A549 treated with Mapracorat at 1 μM for 4 hours (cell line): ENCODE measurements around the gene OTOR. TPM values are rescaled to one million over a fixed set of nuclear protein-coding genes. Genes with fewer than 3 reads are reported as not detected.

Experiments used
- total RNA-seq: library from RNA; stranded (reverse); fragments of 200-300 nt; extraction: Qiagen RNA extraction; gene quantifications from 5 replicates; pipeline ENCODE4 v1.2.3, GENCODE V29; 2022

The OTOR gene
- not detected in 5 replicates for total RNA-seq

GRCh38 chr20:16748308-16748900 is at the start of gene OTOR:
Gene OTOR (plus strand): TSS chr20:16748358. CDS start chr20:16748402, 44 bp downstream.

GRCh38 chr20:16729565-16730460 is 18.3 kb upstream of the OTOR start, which contains the start of gene SNRPB2:
Gene SNRPB2 (plus strand): TSS chr20:16730026. CDS start chr20:16731703, 1,677 bp downstream.

Other genes starting within 250 kb of the OTOR start
- 13.2 to 15.3 TPM (median 14.6 TPM) in 5 replicates for gene KIF16B, start 174.9 kb upstream of the OTOR start, total RNA-seq
- gene SNRPB2, start 18.3 kb upstream of the OTOR start, total RNA-seq: 115 to 156 TPM (median 120 TPM) in 5 replicates